HG03097 (cell line): ENCODE data around the gene GCC1.
"Not testable (repeated sequence)": the region's sequence is repeated elsewhere in the genome, so short reads cannot be mapped to it uniquely, and the experiment has no call there.

Source experiments
- ATAC-seq: cut with Tn5 transposase; IDR thresholded peaks from one replicate; pipeline ENCODE4 v1.9.1; 2021; ENCODE audit not compliant: unreplicated experiment, low FRiP score

Gene GCC1

GRCh38 chr7:127591591-127591990 lies 6.2 kb upstream of the GCC1 start:
- no peak for ATAC-seq

DNA sequence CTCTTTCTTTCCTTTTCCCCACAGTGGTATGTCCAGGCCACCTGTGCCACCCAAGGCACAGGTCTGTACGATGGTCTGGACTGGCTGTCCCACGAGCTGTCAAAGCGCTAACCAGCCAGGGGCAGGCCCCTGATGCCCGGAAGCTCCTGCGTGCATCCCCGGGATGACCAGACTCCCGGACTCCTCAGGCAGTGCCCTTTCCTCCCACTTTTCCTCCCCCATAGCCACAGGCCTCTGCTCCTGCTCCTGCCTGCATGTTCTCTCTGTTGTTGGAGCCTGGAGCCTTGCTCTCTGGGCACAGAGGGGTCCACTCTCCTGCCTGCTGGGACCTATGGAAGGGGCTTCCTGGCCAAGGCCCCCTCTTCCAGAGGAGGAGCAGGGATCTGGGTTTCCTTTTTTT lies 5.8 kb upstream of the GCC1 start:
- ATAC-seq: no peak

DNA sequence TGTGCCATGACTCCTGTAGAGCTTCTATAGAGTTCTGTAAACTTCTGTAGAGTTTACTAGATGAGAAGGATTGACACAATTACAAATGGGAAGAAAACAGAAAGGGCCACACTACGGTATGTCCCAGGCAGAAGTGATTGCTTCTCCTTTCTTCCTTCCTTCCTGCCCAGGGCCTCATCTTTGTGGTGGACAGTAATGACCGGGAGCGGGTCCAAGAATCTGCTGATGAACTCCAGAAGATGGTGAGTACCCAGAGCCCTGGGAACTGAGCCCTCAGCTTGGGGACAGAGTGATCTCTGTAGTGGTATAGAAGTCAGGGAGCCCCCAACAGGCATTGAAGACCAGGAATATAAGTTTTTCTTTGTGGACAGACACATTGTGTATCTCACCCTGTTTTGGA lies 4.5 kb upstream of the GCC1 start:
- ATAC-seq: no peak

GRCh38 chr7:127588697-127589482 lies 3.5 kb upstream of the GCC1 start:
- peak; percentile 2 for ATAC-seq

DNA sequence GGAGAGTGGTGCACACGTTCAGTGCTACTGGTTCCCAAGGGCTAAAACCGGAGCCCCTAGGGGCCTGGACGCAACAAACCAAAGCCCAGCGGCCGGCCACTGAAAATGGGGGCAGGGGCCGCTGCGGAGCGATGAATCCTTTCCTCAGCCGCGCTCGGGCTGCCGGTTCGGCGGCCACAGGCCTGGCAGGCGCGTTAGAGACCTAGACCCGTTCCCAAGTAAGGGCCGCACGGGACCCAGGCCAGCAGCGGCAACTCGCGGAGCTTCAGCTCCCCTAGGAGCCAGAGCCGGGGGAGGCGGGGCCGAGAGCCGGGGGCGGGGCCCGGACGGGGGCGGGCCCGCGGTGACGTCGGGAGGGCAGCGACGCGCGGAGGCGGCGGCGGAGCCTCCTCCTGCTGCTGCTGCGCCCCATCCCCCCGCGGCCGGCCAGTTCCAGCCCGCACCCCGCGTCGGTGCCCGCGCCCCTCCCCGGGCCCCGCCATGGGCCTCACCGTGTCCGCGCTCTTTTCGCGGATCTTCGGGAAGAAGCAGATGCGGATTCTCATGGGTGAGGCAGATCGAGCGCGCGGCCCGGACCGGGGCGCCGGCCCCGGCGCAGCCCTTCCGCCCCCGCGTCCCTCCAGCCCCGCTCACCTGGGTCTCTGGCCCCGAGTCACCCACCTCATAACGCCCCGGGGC lies 2.8 kb upstream of the GCC1 start, which contains the start of gene ARF5:
ARF5 (plus strand) TSS at position 393 of the 678 bp plus-strand sequence; CDS start at position 481, 88 bp downstream.
- ATAC-seq: peak; percentile 61

GRCh38 chr7:127587663-127588018 lies 2.2 kb upstream of the GCC1 start:
- ATAC-seq: no peak

DNA sequence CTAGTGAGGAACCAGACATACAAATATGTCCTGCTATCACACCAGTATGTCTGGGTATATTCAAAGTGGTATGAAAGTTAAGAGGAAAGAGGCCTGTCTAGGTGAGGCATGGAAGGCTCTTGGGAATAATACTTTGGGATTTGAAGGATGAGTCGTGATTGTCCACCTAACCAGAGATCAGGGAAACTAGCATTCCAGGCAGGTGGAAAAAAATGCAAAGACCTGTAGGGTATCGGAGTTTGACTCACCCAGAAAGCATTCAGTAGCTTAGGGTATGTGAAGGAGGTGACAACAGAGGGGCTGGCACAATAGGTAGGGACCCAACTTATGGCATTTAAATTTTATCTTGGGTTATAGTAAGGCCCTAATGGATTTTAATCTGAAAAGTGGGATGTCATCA lies 950 bp upstream of the GCC1 start:
- ATAC-seq: no peak

DNA sequence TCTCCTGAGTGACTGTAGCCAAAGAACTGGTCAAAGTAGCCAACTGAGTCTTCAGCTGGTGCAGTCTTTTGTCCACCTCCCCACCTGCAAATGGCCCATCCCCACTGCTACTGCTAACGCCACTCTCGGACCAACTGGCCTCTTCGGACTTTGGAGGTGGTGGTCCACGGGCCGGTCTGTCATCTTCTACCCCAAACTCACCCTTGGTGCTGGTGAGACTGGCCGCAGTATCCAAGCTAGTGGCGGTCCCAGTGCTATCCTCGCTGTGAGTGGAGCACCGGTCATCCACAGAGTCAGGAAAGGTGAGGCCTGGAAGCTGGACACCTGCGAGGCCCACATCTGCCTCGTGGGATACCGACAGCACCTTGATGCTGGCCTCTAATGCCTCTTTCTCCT lies 750 bp downstream of the GCC1 start:
- ATAC-seq: no peak

DNA sequence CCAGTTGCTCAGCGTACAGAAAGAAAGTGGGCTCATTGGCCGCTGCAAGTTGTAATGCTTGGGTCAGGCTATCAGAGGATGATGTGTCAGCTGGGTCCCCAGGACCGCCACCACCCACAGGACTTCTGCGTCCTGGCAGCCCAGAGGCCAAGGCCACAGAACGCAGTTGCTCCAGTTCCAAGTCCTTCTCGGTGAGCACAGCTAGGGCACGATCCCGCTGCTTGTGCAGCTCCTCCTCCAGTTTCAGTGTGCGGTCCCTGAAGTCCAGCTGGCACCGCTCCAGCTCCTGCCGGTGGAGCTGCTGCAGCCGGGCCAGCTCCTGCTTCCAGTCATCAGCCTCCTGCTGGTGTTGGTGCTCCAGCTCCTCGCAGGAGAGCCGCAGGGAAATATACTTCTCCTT lies 3.0 kb downstream of the GCC1 start:
- ATAC-seq: no peak

DNA sequence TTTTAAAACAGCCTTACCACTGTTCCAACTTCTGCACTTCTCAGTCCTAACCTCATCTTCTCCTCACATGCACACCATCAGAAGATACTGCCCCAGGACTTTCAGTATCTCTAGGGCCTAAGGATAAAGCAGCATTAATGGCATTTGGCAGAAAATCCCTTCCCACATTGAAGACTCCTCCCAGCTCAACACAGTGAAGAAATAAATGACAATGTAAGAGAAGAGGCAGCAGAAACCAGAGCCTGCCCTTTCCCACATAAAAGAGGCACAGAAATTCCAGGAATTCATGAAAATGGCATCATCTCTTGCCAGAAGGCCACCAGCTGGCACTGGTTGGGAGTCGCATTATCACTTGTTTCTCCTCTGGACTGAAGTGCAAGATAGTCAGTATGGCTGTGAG lies 3.7 kb downstream of the GCC1 start:
- ATAC-seq: no peak

DNA sequence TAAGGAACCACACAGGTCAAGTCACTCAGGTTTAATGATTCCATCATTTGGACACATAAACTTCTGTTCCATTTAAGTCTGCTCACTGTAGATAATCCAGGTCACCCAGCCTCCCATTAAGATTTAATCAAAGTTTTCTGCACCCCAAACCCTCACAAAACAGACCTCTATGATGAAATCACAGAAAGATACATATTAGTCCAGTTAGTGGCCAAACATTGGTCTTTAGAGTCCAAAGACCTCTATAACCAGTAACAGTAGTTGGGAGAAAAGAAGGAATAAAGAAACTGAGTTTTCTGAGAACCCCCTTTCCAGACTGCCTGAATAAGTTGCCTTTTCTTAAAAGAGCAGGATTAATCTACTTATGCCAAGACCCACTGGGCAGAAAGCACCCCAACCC lies 4.8 kb downstream of the GCC1 start:
- no peak for ATAC-seq

GRCh38 chr7:127578711-127579275 lies 6.6 kb downstream of the GCC1 start:
- no peak for ATAC-seq

GRCh38 chr7:127578036-127578684 lies 7.2 kb downstream of the GCC1 start:
- ATAC-seq: no peak

DNA sequence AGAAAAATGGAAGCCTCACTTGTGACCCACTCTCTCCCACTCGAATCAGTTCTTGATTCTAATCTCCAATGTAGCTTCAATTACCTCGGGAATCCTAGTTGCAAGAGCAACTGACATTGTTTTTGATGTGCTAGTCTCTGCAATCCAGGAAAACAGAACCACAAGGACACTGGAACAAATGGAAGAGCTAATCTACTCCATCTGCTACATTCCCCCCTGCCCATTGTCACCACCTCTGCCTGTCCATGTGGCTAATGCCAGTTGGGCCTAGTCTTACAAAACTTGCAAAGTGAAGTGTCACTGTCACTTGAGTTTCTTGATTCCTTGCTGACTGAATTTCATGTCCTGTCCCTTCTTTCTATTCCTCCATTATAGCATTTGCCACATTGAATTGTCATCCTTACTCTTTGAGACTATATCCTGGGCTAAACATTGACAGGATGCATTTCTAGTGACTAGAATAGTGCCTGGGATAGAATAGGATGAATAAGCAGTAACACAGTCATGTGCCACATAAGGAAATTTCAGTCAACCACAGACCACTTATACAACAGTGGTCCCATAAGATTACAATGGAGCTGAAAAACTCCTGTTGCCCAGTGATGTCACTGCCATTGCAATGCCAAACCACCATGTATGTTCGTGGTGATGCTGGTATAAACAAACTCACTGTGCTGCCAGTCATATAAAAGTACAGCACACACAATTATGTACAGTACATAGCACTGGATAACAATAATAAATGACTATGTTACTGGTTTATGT lies 13.5 kb downstream of the GCC1 start:
- no peak for ATAC-seq

GRCh38 chr7:127568034-127568433 lies 17.4 kb downstream of the GCC1 start:
- not testable (repeated sequence) for ATAC-seq

DNA sequence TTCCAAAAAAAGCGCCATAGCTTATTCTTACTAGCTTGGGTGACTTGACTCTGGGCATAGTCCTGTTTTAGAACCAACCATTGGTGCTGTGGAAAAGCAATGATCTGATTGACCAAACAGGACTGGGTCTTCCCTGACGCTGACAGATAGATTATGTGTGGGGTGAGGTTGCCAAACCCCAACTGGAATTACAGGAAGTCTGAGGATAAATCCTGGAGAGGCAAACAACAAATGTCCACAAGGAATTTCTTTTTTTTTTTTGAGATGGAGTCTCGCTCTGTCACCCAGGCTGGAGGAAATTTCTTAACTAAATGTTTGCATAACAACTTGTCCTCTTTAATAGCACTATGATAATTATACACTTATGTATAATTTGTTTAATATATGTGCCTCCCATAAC lies 19.2 kb downstream of the GCC1 start:
- no peak for ATAC-seq

DNA sequence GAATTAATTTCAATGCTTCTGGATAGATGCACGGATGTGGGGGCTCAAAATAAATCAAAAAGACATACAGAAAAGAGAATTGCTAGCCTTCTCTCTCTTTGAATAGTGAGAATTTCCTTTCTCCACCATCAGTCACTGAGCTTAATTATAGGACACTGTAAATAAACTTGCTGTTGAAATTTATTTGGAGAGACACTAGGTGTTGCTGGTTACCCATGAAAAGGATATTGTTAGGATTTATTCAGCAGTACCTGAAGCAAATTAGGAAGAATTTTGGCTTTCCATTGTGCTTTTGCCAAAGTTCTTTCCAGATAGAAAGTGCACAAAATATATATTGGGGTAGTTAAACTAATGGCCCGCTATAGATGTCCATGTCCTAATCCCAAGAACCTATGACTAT lies 27.6 kb downstream of the GCC1 start:
- no peak for ATAC-seq

DNA sequence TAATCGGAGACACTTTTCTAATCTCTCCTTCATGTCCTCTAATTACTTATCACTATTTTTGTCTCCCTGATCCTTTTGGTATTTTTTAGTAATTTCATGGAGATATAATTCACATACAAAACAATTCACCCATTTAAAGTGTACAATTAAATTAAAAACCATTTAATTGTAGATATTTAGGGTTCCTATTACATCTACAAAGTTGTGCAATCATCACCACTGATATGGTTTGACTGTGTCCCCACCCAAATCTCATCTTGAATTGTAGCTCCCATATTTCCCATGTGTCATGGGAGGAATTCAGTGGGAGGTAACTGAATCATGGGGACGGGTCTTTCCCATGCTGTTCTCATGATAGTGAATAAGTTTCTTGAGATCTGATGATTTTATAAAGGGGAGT lies 29.0 kb downstream of the GCC1 start:
- ATAC-seq: no peak

- no peak for ATAC-seq
Measured at GRCh38 chr7:127551941-127552340, 33.5 kb downstream of the GCC1 start.

DNA sequence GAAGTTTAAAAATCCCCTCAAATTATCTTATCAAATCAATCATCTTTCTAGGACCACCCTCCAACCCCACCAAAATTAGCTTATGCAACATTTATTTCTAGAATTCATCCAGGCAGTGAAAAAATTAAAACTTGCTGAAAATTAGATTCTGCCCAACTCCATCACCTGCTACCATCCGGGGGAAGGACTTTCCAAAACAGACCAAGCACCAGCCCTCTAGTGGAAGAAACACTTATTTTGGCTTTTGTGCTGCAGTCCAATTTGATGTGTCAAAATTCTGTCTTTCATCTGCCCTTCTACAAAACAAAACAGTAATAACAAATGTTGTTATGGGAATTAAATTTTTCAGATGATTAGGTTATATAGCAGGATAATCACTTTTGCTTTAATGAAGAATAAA lies 35.1 kb downstream of the GCC1 start:
- no peak for ATAC-seq

DNA sequence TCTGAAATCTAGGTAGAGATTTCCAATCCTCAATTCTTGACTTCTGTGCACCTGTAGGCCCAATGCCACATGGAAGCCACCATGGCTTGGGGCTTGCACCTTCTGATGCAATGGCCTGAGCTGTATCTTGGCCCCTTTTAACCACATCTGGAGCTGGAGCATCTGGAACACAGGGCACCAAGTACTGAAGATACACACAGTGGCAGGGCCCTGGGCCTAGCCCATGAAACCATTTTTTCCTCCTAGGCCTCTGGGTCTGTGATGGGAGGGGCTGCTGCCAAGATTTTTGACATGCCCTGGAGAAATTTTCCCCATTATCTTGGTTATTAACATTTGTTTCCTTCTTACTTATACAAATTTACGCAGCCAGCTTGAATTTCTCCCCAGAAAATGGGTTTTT lies 39.1 kb downstream of the GCC1 start:
- ATAC-seq: no peak
